DOHH2 (cell line): Measurements from ENCODE around the gene PPP2R5B.

Source experiments
- CTCF ChIP-seq: fragments of 200-600 bp; sonication (generic); IDR thresholded peaks from one replicate; pipeline ENCODE4 v1.5.1; 2014; ENCODE audit warnings: antibody characterized with exemption, mild to moderate bottlenecking, low read depth, low read length; ENCODE audit not compliant: poor library complexity, severe bottlenecking
- EZH2phosphoT487 ChIP-seq: fragments of 200-600 bp; sonication (generic); IDR thresholded peaks from 2 replicates; pipeline ENCODE4 v1.6.1; 2017; ENCODE audit warnings: borderline replicate concordance, mild to moderate bottlenecking, antibody characterized with exemption, low read length, moderate library complexity, mixed read lengths

- TF ChIP-seq CTCF, result no peak
- no peak for TF ChIP-seq EZH2phosphoT487
Measured at GRCh38 chr11:64891215-64891848, 33.2 kb upstream of the PPP2R5B start.
